CD4-positive, alpha-beta T cell treated with Interferon alpha-2 for 1 hour (primary cell): ENCODE data around the gene SLC9A6.
A peak's percentile ranks its signal among the peaks of the same experiment; 100 is the strongest.
"Not testable (repeated sequence)": the region's sequence is repeated elsewhere in the genome, so short reads cannot be mapped to it uniquely, and the experiment has no call there.

Source experiments
- DNase-seq, 2 donors: peaks; one replicate each; pipeline ENCODE4 v3.0.0-alpha.2; 2020 to 2022

SLC9A6 gene

GRCh38 chrX:136065044-136065671 lies 79.9 kb downstream of the SLC9A6 start:
- DNase-seq = peak in 1 of 2 donors; percentile 30

- no peak for DNase-seq
These were observed 81.9 kb downstream of the SLC9A6 start for GRCh38 chrX:136067097-136067496.

DNA sequence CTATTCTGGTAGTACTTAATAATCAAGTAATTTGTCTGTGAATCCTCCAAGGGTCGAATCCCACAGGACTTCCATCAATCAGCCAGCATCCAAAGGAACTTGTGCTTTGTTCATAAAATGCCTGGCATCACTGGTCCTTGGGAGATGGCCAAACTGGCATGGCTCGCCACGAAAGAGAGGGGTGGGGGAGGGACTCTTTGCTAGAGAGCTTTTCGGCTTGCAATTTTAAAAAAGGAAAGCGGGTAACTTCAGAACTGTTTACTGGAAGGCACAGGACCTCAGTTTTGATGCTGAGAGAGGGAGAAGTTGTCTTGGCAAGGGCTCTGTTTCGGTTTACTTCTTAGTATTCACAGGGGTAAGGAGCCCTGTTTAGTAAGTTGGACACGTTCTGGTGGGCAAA lies 82.7 kb downstream of the SLC9A6 start:
- no peak for DNase-seq

- no peak for DNase-seq
These were observed 91.7 kb downstream of the SLC9A6 start for GRCh38 chrX:136076942-136077341.

DNA sequence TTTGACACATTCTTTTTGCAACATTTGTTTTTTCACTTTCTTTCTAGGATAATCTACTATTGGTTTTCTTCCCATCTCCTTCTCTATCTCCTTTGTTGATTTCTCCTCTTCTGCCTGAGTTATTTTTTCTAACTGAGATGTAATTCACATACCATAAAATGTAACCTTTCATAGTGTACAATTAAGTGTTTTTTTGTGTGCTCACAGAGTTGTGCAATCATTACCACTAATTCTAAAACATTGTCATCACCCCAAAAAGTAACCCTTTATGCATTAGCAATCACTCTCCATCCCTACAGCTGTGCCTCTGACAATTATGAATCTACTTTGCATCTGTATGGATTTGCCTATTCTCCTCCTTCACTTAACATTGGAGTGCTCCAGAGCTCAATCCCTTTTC lies 95.5 kb downstream of the SLC9A6 start:
- DNase-seq = no peak

- no peak for DNase-seq
These were observed 101.3 kb downstream of the SLC9A6 start for GRCh38 chrX:136086521-136086920.

DNA sequence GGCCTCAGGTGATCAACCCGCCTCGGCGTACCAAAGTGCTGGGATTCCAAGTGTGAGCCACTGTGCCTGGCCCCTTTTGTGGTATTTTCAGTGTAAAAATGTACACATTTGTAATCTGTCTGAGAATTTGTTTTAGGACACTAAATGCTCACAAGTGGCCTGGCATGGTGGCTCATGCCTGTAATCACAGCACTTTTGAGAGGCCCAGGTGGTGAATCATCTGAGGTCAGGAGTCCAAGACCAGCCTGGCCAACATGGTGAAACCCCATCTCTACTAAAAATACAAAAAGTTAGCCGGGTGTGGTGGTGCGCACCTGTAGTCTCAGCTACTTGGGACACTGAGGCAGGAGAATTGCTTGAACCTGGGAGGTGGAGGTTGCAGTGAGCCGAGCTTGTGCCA lies 106.7 kb downstream of the SLC9A6 start:
- DNase-seq = not testable (repeated sequence)

DNA sequence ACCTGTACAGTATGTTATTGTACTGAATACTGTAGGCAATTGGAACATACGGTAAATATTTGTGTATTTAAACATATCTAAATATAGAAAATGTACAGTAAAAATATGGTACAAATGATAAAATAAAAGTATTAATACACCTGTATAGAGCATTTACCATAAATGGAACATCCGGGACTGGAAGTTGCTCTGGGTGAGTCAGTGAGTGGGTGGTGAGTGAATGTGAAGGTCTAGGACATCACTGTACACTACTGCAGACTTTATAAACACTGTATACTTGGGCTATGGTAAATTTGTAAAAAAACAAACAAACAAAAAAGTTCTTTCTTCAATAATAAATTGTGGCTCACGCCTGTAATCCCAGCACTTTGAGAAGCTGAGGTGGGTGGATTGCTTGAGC lies 109.7 kb downstream of the SLC9A6 start:
- no peak for DNase-seq
